Keratinocyte (primary cell): ENCODE results near the gene BAIAP2. TPM values are rescaled to one million over a fixed set of nuclear protein-coding genes. Genes with fewer than 3 reads are reported as not detected.

ENCODE experiments used
- DNase-seq: peaks from one replicate; pipeline ENCODE4 v3.0.0-alpha.2; 2011; ENCODE audit warnings: low read depth, missing footprints, low spot score
- FAIRE-seq: peaks from 2 replicates; lab custom pipeline; 2011; peaks lifted over from hg19 to GRCh38; lab: Jason Lieb, UNC
- H2AFZ ChIP-seq: 2 replicates; pipeline ENCODE4 v1.6.0; 2012; ENCODE audit warnings: low read length, control low read depth, inconsistent platforms; ENCODE audit not compliant: control insufficient read depth
- H3K27ac ChIP-seq: 2 replicates; pipeline ENCODE4 v1.5.1; 2011; ENCODE audit warnings: low read length; ENCODE audit not compliant: control insufficient read depth, insufficient read depth
- H3K27me3 ChIP-seq: 3 replicates; pipeline ENCODE4 v1.6.0; 2011; ENCODE audit warnings: low read length; ENCODE audit not compliant: control insufficient read depth, insufficient read depth; ENCODE audit errors: extremely low read depth
- H3K36me3 ChIP-seq, 2 experiments: 2 replicates in 1 of 2; 3 replicates in 1 of 2; pipeline ENCODE4 v1.5.1; 2011; ENCODE audit warnings: low read length in 2 of 2, mild to moderate bottlenecking in 1 of 2; ENCODE audit not compliant: control insufficient read depth in 2 of 2, insufficient read depth in 2 of 2; ENCODE audit errors: extremely low read depth in 1 of 2
- H3K4me1 ChIP-seq: 3 replicates; pipeline ENCODE4 v1.5.1; 2011; ENCODE audit warnings: low read length; ENCODE audit not compliant: control insufficient read depth, insufficient read depth; ENCODE audit errors: extremely low read depth
- H3K4me2 ChIP-seq: 3 replicates; pipeline ENCODE4 v1.6.0; 2011; ENCODE audit warnings: low read depth, low read length; ENCODE audit not compliant: control insufficient read depth, insufficient read depth; ENCODE audit errors: extremely low read depth
- H3K4me3 ChIP-seq, 3 experiments: fragments of 200-600 bp in 1 of 3; sonication (generic) in 1 of 3; 2 replicates in 2 of 3; 3 replicates in 1 of 3; pipeline ENCODE4 v1.5.1; 2011 to 2016; ENCODE audit warnings: low read length in 3 of 3, mild to moderate bottlenecking in 3 of 3, control low read depth in 2 of 3, inconsistent platforms in 1 of 3, low read depth in 1 of 3, mixed read lengths in 1 of 3, mixed run types in 1 of 3, moderate library complexity in 1 of 3; ENCODE audit not compliant: control insufficient read depth in 2 of 3, insufficient read depth in 2 of 3; ENCODE audit errors: extremely low read depth in 1 of 3
- H3K79me2 ChIP-seq: 2 replicates; pipeline ENCODE4 v1.6.0; 2012; ENCODE audit warnings: low read length; ENCODE audit not compliant: control insufficient read depth, insufficient read depth
- H3K9ac ChIP-seq: 3 replicates; pipeline ENCODE4 v1.6.0; 2011; ENCODE audit warnings: low read length; ENCODE audit not compliant: control insufficient read depth, insufficient read depth; ENCODE audit errors: extremely low read depth
- H3K9me1 ChIP-seq: 3 replicates; pipeline ENCODE4 v1.6.0; 2011; ENCODE audit warnings: low read length; ENCODE audit not compliant: control insufficient read depth, insufficient read depth; ENCODE audit errors: extremely low read depth
- H3K9me3 ChIP-seq: 2 replicates; pipeline ENCODE4 v1.5.1; 2012; ENCODE audit warnings: low read depth, low read length; ENCODE audit not compliant: control insufficient read depth
- H4K20me1 ChIP-seq: 3 replicates; pipeline ENCODE4 v1.6.0; 2011; ENCODE audit warnings: low read length; ENCODE audit not compliant: control insufficient read depth, insufficient read depth; ENCODE audit errors: extremely low read depth
- EZH2 ChIP-seq: IDR thresholded peaks from one replicate; pipeline ENCODE4 v1.6.1; 2012; ENCODE audit warnings: inconsistent platforms, mild to moderate bottlenecking, low read length, moderate library complexity
- dilution Hi-C: fragments of 300-500 bp; cut with MboI; formaldehyde crosslinking; loops from one replicate; pipeline ENCODE4 v1.7.0; 2020; ENCODE audit warnings: low sequenced_read_pairs; ENCODE audit not compliant: extremely low pct_ligation_motif_present
- polyA plus RNA-seq, 5 experiments: library from polyadenylated mRNA; depleted of rRNA in 3 of 5; stranded (reverse) in 3 of 5; stranded (forward) in 1 of 5; unstranded in 1 of 5; fragments of >200 nt; gene quantifications; 1 replicate in 1 of 5; 2 replicates in 3 of 5; 3 replicates in 1 of 5; pipeline versions ENCODE4 v1.2.1 to v1.2.3, GENCODE V29; 2011 to 2012; ENCODE audit warnings: missing spikeins in 2 of 5, low read depth in 1 of 5, low replicate concordance in 1 of 5
- TF ChIP-seq, protein P1 (sequence below), 3 experiments: IDR thresholded peaks in 1 of 3; conservative IDR thresholded peaks in 1 of 3; optimal IDR thresholded peaks in 1 of 3; 2 replicates in 2 of 3; 3 replicates in 1 of 3; pipeline versions ENCODE3 to v1.5.1; 2011; ENCODE audit warnings: low read length in 3 of 3, mild to moderate bottlenecking in 3 of 3, moderate library complexity in 2 of 3, control low read depth in 1 of 3, inconsistent platforms in 1 of 3; ENCODE audit not compliant: insufficient read depth in 2 of 3; ENCODE audit errors: extremely low read depth in 1 of 3

The BAIAP2 gene
- polyA plus RNA-seq, 1 donor (not counting 4 experiments of a cell fraction or from before 2014, with no cell fraction given), result 56.7 TPM

DNA sequence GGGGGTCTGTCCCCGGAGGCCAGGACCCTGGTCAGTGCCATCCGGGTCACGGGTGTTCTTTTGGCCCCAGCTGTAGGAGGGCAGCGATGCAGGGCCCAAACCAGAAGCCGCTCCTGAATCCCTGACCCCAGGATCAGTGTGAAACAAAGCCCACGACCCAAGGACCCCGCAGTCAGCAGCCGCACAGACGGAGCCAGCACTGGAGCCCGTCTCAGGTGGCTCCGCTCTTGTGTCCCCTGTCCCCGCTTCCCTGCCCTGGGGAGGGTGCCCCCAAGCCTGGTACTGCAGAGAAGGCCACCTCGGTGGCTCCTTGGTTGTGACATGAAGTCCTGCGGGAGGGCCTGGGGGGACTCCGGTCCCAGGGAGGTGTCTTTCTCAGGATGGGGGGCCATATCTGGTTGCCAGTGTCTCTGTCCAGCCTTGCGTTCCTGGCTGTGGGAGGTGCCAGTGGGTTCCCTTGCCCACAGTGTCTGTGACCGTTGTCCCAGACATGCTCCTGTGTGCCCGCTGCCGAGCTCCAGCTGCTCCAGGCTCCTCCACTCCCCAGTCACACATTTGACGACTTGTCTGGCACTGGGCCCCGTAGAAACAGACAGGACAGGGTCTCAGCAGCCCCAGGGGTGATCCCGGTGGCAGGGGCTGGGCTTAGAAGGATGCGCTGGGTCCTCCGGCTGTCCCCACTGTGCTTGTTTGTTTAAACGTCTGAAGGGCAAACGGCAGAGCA, 33.6 kb downstream of the BAIAP2 start:
- Histone ChIP-seq H3K9me3 (no peaks in the 10 kb centered on the region), H3K9ac (no peak overlapping the region), H3K27me3 (no peaks in the 10 kb centered on the region), H2AFZ (no peak overlapping the region), H3K27ac (no peak overlapping the region), H4K20me1 (peaks cover 41% of the 10 kb centered on the region), H3K4me3 (no peak overlapping the region), H3K9me1 (peaks cover 14% of the 10 kb centered on the region), H3K36me3 (peaks cover 20 to 52% of the 10 kb centered on the region in 2 experiments), H3K4me1 (peaks cover 47% of the 10 kb centered on the region), H3K4me2 (no peak overlapping the region), H3K79me2 (peaks cover 86% of the 10 kb centered on the region)
- TF ChIP-seq EZH2, result no peak
- TF ChIP-seq, protein P1, sequence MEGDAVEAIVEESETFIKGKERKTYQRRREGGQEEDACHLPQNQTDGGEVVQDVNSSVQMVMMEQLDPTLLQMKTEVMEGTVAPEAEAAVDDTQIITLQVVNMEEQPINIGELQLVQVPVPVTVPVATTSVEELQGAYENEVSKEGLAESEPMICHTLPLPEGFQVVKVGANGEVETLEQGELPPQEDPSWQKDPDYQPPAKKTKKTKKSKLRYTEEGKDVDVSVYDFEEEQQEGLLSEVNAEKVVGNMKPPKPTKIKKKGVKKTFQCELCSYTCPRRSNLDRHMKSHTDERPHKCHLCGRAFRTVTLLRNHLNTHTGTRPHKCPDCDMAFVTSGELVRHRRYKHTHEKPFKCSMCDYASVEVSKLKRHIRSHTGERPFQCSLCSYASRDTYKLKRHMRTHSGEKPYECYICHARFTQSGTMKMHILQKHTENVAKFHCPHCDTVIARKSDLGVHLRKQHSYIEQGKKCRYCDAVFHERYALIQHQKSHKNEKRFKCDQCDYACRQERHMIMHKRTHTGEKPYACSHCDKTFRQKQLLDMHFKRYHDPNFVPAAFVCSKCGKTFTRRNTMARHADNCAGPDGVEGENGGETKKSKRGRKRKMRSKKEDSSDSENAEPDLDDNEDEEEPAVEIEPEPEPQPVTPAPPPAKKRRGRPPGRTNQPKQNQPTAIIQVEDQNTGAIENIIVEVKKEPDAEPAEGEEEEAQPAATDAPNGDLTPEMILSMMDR (optimal IDR thresholded peaks at IDR 0.05 in 1 of 3, IDR thresholded peaks at IDR 0.05 in 1 of 3, conservative IDR thresholded peaks at IDR 0.05 in 1 of 3; ENCODE audit: extremely low read depth in 1 of 3, insufficient read depth in 2 of 3, low read length in 3 of 3), result no peak
- DNase-seq (no peak), FAIRE-seq (no peak)
- dilution Hi-C loops, result no loop called here

DNA sequence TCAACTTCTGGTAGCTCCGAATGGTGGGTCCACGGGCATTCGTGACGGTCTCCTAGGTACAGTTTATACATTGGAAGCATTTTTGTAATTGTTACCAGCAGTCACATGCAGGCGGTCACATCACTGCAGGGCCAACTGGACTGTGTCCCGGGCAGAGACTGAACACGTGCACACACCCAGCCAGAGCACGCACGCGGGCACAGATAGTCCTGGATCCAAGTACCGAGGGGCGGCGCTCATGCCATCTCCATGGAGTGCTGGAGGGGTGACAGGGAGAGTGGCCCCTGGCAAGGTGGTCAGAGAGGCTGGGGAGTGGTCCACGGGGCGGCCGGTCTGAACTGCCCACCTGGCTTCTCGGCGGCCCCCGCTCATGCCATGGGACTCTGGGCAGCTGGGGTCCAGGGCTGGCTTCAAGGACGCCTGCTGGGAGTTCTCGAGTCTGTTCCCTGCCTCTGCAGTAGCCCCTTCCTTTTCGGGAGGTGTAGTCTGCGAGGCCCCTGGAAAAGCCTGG, 34.2 kb downstream of the BAIAP2 start:
- Histone ChIP-seq H3K9me3 (no peaks in the 10 kb centered on the region), H3K9ac (no peak overlapping the region), H4K20me1 (peaks cover 42% of the 10 kb centered on the region), H3K4me1 (peaks cover 41% of the 10 kb centered on the region), H3K36me3 (peaks cover 20 to 55% of the 10 kb centered on the region in 2 experiments), H3K27me3 (no peaks in the 10 kb centered on the region), H3K27ac (no peak overlapping the region), H3K9me1 (peaks cover 9% of the 10 kb centered on the region), H3K4me3 (no peak overlapping the region), H2AFZ (no peak overlapping the region), H3K79me2 (peaks cover 86% of the 10 kb centered on the region), H3K4me2 (no peak overlapping the region)
- dilution Hi-C loops, result no loop called here
- no peak for FAIRE-seq
- no peak for TF ChIP-seq EZH2
- TF ChIP-seq, protein P1 (optimal IDR thresholded peaks at IDR 0.05 in 1 of 3, IDR thresholded peaks at IDR 0.05 in 1 of 3, conservative IDR thresholded peaks at IDR 0.05 in 1 of 3; ENCODE audit: extremely low read depth in 1 of 3, insufficient read depth in 2 of 3, low read length in 3 of 3), result no peak
- DNase-seq, result no peak
